Osteocyte (in vitro differentiated cells): ENCODE measurements around the gene KLHL3. TPM values are rescaled to one million over a fixed set of nuclear protein-coding genes. Genes with fewer than 3 reads are reported as not detected.

Experiments
- DNase-seq: peaks from one replicate; pipeline ENCODE4 v3.0.0; 2021; ENCODE audit warnings: mixed read lengths; ENCODE audit not compliant: unreplicated experiment; ENCODE audit errors: extremely low spot score
- H3K27ac Mint-ChIP-seq: one replicate; pipeline ENCODE4 v1.8.0; 2021; ENCODE audit warnings: mild to moderate bottlenecking, mixed read lengths; ENCODE audit not compliant: unreplicated experiment
- H3K27me3 Mint-ChIP-seq: one replicate; pipeline ENCODE4 v1.8.0; 2021; ENCODE audit warnings: mixed read lengths; ENCODE audit not compliant: unreplicated experiment
- H3K36me3 Mint-ChIP-seq: one replicate; pipeline ENCODE4 v1.8.0; 2021; ENCODE audit warnings: mixed read lengths; ENCODE audit not compliant: unreplicated experiment
- H3K4me1 Mint-ChIP-seq: one replicate; pipeline ENCODE4 v1.8.0; 2021; ENCODE audit warnings: mixed read lengths; ENCODE audit not compliant: unreplicated experiment
- H3K4me3 Mint-ChIP-seq: one replicate; pipeline ENCODE4 v1.8.0; 2021; ENCODE audit warnings: mild to moderate bottlenecking, moderate library complexity, mixed read lengths; ENCODE audit not compliant: unreplicated experiment
- H3K9me3 Mint-ChIP-seq: one replicate; pipeline ENCODE4 v1.8.0; 2021; ENCODE audit warnings: mixed read lengths; ENCODE audit not compliant: unreplicated experiment
- total RNA-seq: library from RNA; stranded (reverse); gene quantifications from 2 replicates; pipeline ENCODE4 v1.2.1, GENCODE V29; 2021
- TF ChIP-seq, protein P1 (sequence below): fragments of 200-600 bp; sonication (generic); IDR thresholded peaks from 2 replicates; pipeline ENCODE4 v1.5.0; 2021; ENCODE audit warnings: antibody characterized with exemption, mild to moderate bottlenecking, moderate library complexity

Gene KLHL3
- total RNA-seq, 1 donor from 2014 or later, result 3.1 TPM

DNA sequence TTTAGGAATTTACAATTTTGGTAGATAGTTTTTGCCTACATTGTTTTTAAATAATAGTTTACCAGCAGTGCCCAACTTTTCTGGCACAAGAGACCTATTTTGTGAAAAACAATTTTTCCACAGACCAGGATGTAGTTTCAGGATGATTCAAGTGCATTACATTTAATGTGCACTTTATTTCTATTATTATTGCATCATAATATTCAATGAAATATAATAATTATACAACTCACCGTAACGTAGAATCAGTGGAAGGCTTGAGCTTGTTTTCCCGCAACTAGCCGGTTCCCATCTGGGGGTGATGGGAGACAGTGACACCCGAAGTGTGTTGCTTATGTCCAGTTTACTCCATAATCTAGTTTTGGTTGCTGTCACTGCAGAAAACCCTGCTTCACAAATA lies 21.7 kb upstream of the KLHL3 start:
- no peak overlapping the region for H3K27ac Mint-ChIP-seq
- DNase-seq, result no peak
- H3K9me3 Mint-ChIP-seq, result no peaks in the 10 kb centered on the region
- H3K4me1 Mint-ChIP-seq, result peaks cover 4% of the 10 kb centered on the region
- peaks cover 34% of the 10 kb centered on the region for H3K27me3 Mint-ChIP-seq
- TF ChIP-seq, protein P1, sequence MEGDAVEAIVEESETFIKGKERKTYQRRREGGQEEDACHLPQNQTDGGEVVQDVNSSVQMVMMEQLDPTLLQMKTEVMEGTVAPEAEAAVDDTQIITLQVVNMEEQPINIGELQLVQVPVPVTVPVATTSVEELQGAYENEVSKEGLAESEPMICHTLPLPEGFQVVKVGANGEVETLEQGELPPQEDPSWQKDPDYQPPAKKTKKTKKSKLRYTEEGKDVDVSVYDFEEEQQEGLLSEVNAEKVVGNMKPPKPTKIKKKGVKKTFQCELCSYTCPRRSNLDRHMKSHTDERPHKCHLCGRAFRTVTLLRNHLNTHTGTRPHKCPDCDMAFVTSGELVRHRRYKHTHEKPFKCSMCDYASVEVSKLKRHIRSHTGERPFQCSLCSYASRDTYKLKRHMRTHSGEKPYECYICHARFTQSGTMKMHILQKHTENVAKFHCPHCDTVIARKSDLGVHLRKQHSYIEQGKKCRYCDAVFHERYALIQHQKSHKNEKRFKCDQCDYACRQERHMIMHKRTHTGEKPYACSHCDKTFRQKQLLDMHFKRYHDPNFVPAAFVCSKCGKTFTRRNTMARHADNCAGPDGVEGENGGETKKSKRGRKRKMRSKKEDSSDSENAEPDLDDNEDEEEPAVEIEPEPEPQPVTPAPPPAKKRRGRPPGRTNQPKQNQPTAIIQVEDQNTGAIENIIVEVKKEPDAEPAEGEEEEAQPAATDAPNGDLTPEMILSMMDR, result no peak
- H3K4me3 Mint-ChIP-seq, result no peak overlapping the region
- no peaks in the 10 kb centered on the region for H3K36me3 Mint-ChIP-seq

DNA sequence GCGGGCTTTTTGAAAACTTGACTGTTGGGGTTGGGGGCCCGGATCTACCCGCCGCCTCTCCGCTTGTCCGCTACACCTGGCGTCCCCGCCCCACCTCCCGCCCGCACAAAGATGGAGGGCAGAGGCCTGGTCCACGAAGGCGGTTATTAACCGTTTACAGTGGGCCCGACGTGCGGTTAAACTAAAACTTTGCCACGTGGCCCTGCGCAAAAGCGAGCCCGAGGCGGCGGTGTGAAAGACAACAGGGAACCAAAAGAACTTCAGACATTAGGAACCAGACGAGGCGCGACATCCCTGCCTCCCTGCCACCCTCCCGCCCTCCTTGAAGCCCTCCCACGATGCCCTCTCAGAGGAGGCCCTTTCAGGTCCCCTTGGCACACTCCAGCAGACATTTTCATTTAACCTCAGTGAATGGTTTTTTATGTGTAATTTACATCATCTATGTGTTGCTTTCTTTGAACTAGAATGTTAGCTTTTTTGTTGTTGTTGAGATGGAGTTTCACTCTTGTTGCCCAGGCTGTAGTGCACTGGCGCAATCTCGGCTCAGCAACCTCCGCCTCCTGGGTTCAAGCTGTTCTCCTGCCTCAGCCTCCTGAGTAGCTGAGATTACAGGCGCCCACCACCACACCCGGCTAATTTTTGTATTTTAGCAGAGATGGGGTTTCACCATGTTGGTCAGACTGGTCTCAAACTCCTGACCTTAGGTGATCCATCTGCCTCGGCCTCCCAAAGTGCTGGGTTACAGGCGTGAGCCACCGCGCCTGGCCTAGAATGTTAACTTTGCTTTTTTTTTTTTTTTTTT lies 19.3 kb upstream of the KLHL3 start:
- peaks cover 30% of the 10 kb centered on the region for H3K27me3 Mint-ChIP-seq

GRCh38 chr5:137754188-137754960 lies 18.5 kb upstream of the KLHL3 start, which contains the start of gene HNRNPA0:
HNRNPA0 (minus strand) TSS chr5:137754363; CDS start chr5:137754066, 297 bp downstream.
- Mint-ChIP-seq H3K4me1 (peaks cover 22% of the 10 kb centered on the region), H3K27ac (peak within 1 kb of the TSS; percentile 100), H3K27me3 (peaks cover 30% of the 10 kb centered on the region), H3K9me3 (no peaks in the 10 kb centered on the region), H3K4me3 (peak within 1 kb of the TSS; percentile 99), H3K36me3 (peaks cover 15% of the 10 kb centered on the region)
- TF ChIP-seq, protein P1, result no peak
- peak; percentile 98 for DNase-seq

More for the DNA sequence above, 19.3 kb upstream of the KLHL3 start:
- DNase-seq, result no peak
- Mint-ChIP-seq H3K36me3 (peaks cover 14% of the 10 kb centered on the region), H3K9me3 (no peaks in the 10 kb centered on the region), H3K4me1 (peaks cover 19% of the 10 kb centered on the region), H3K4me3 (peak overlapping the region; percentile 99), H3K27ac (peak overlapping the region; percentile 100)
- TF ChIP-seq, protein P1, result no peak

DNA sequence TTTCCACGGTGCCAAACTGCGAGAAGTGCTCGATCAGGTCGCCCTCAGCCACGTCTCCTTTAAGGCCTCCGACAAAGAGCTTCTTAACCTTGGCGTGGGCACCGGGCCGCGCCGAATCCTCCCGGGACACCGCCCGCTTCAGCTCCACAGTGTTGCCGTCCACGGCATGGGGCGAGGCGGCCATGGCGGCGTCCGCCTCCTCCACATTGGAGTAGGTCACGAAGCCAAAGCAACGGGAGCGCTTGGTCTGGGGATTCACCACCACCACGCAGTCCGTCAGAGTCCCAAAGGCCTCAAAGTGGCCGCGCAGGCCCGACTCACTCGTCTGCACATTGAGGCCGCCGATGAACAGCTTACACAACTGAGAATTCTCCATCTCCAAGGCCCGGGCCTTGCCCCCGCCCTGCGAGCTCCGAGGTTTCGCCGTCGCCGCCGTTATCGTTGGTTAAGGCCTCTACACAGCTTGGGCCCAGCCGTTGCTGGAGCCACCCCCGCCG lies 17.9 kb upstream of the KLHL3 start:
- Mint-ChIP-seq H3K4me1 (peaks cover 22% of the 10 kb centered on the region), H3K27me3 (peaks cover 24% of the 10 kb centered on the region), H3K4me3 (peak overlapping the region; percentile 99), H3K36me3 (peaks cover 15% of the 10 kb centered on the region), H3K9me3 (no peaks in the 10 kb centered on the region), H3K27ac (peak overlapping the region; percentile 100)
- TF ChIP-seq, protein P1, result no peak
- peak; percentile 88 for DNase-seq
